ENCODE measurements around the gene INO80B. TPM values are rescaled to one million over a fixed set of nuclear protein-coding genes. Genes with fewer than 3 reads are reported as not detected.

INO80B gene
- total RNA-seq, 5 donors from 2014 or later (not counting 1 experiment from before 2014, with no cell fraction given): 44.5 to 70.8 (median 68.4) TPM

- Mint-ChIP-seq H3K27ac (peak overlapping the region in 1 of 2 donors; percentile 11), H3K9me3 (no peaks in the 10 kb centered on the region)
- 84% methylated on average over 13 of the region's 19 CpGs for WGBS (ENCODE audit: insufficient coverage)
Measured at GRCh38 chr2:74496997-74497776, 42.3 kb downstream of the INO80B start.

GRCh38 chr2:74497777-74498499 lies 43.1 kb downstream of the INO80B start:
- Histone ChIP-seq H3K27me3 (replicated peaks in 1 of 2; ENCODE audit: control insufficient read depth in 2 of 2, extremely low read depth in 1 of 2, insufficient read depth in 2 of 2, low read length in 1 of 2) (peaks cover 16 to 56% of the 10 kb centered on the region in 2 experiments), H3K4me1 (ENCODE audit: control insufficient read depth in 1 of 2, extremely low read depth in 1 of 2, insufficient read depth in 2 of 2, low read length in 2 of 2) (peaks cover 6 to 40% of the 10 kb centered on the region in 2 experiments), H3K36me3 (ENCODE audit: control insufficient read depth in 2 of 2, extremely low read depth in 1 of 2, insufficient read depth in 1 of 2, low read length in 1 of 2) (peaks cover 2 to 12% of the 10 kb centered on the region in 2 donors), H3K9me3 (no peaks in the 10 kb centered on the region), H3K27ac (ENCODE audit: low read length) (no peak overlapping the region), H3K4me3 (ENCODE audit: control insufficient read depth in 1 of 2, extremely low read depth in 1 of 2, low read length in 1 of 2) (peak overlapping the region; percentile 48 to 64)
- Mint-ChIP-seq H3K27me3 (peaks cover 39 to 49% of the 10 kb centered on the region in 2 donors), H3K4me1 (peaks cover 25 to 38% (median 32%) of the 10 kb centered on the region in 3 donors), H3K27ac (peak overlapping the region in 1 of 2 donors; percentile 52), H3K36me3 (peaks cover 12% of the 10 kb centered on the region), H3K9me3 (no peaks in the 10 kb centered on the region), H3K4me3 (peak overlapping the region; percentile 76 to 82 (median 81))
- peak in 3 of 4 experiments; percentile 38 to 62 (median 43) for ATAC-seq (replicated peaks in 1 of 4)
- 7% methylated on average over 59 of the region's 61 CpGs for WGBS (ENCODE audit: insufficient coverage)
- ChIA-PET POLR2A (no interaction called here), CTCF (interaction anchor here in 1 of 2 donors (0.6 kb wide), 1 partner anchor 518 kb away, joined by 3 read pairs; no protein-coding TSS in a partner anchor)
- DNase-seq: peak in 1 of 35 experiments; percentile 54

More at GRCh38 chr2:74496997-74497776, 42.3 kb downstream of the INO80B start:
- Histone ChIP-seq H3K27me3 (replicated peaks in 1 of 2; ENCODE audit: control insufficient read depth in 2 of 2, extremely low read depth in 1 of 2, insufficient read depth in 2 of 2, low read length in 1 of 2) (peaks cover 14 to 49% of the 10 kb centered on the region in 2 experiments), H3K36me3 (ENCODE audit: control insufficient read depth in 2 of 2, extremely low read depth in 1 of 2, insufficient read depth in 1 of 2, low read length in 1 of 2) (peaks cover 9 to 19% of the 10 kb centered on the region in 2 donors), H3K4me3 (ENCODE audit: control insufficient read depth in 1 of 2, extremely low read depth in 1 of 2, low read length in 1 of 2) (peak overlapping the region; percentile 48 to 64), H3K27ac (ENCODE audit: low read length) (no peak overlapping the region), H3K4me1 (ENCODE audit: control insufficient read depth in 1 of 2, extremely low read depth in 1 of 2, insufficient read depth in 2 of 2, low read length in 2 of 2) (peaks cover 6 to 33% of the 10 kb centered on the region in 2 experiments), H3K9me3 (no peaks in the 10 kb centered on the region)
- peaks cover 33 to 43% of the 10 kb centered on the region in 2 donors for H3K27me3 Mint-ChIP-seq
- peaks cover 19% of the 10 kb centered on the region for H3K36me3 Mint-ChIP-seq
- peak overlapping the region; percentile 76 to 82 (median 81) for H3K4me3 Mint-ChIP-seq
- ATAC-seq (replicated peaks in 1 of 4): no peak
- ChIA-PET CTCF (no interaction called here), POLR2A (no interaction called here)
- peaks cover 25 to 31% (median 27%) of the 10 kb centered on the region in 3 donors for H3K4me1 Mint-ChIP-seq
- no peak for DNase-seq

GRCh38 chr2:74498500-74499266 lies 43.8 kb downstream of the INO80B start:
- Histone ChIP-seq H3K4me1 (ENCODE audit: control insufficient read depth in 1 of 2, extremely low read depth in 1 of 2, insufficient read depth in 2 of 2, low read length in 2 of 2) (peaks cover 6 to 48% of the 10 kb centered on the region in 2 experiments), H3K9me3 (no peaks in the 10 kb centered on the region), H3K27ac (ENCODE audit: low read length) (no peak overlapping the region), H3K27me3 (replicated peaks in 1 of 2; ENCODE audit: control insufficient read depth in 2 of 2, extremely low read depth in 1 of 2, insufficient read depth in 2 of 2, low read length in 1 of 2) (peaks cover 17 to 64% of the 10 kb centered on the region in 2 experiments), H3K4me3 (ENCODE audit: control insufficient read depth in 1 of 2, extremely low read depth in 1 of 2, low read length in 1 of 2) (peak overlapping the region; percentile 48 to 61), H3K36me3 (ENCODE audit: control insufficient read depth in 2 of 2, extremely low read depth in 1 of 2, insufficient read depth in 1 of 2, low read length in 1 of 2) (peaks cover 0 to 4% of the 10 kb centered on the region in 2 donors)
- Mint-ChIP-seq H3K27ac (peak overlapping the region in 1 of 2 donors; percentile 52), H3K36me3 (peaks cover 7% of the 10 kb centered on the region), H3K27me3 (peaks cover 39 to 56% of the 10 kb centered on the region in 2 donors), H3K9me3 (no peaks in the 10 kb centered on the region), H3K4me1 (peaks cover 25 to 44% (median 40%) of the 10 kb centered on the region in 3 donors), H3K4me3 (peak overlapping the region; percentile 76 to 82 (median 81))
- WGBS (ENCODE audit: insufficient coverage): 2% methylated on average over 39 of the region's 41 CpGs
- ATAC-seq (replicated peaks in 1 of 4) (peak; percentile 23 to 41 (median 30)), DNase-seq (peak in 2 of 35 experiments; percentile 15 to 27)
- ChIA-PET POLR2A (interaction anchor here in 1 of 2 donors (0.6 kb wide), 1 partner anchor 25 kb away, joined by 3 read pairs; no protein-coding TSS in a partner anchor), CTCF (interaction anchor here in 1 of 2 donors (0.6 kb wide), 1 partner anchor 519 kb away, joined by 3 read pairs; no protein-coding TSS in a partner anchor)

GRCh38 chr2:74499267-74499939 lies 44.5 kb downstream of the INO80B start, which contains the start of gene LBX2:
LBX2 (minus strand) TSS chr2:74499603; CDS start chr2:74499537, 66 bp downstream.
- Histone ChIP-seq H3K9me3 (no peaks in the 10 kb centered on the region), H3K27ac (ENCODE audit: low read length) (no peak within 1 kb of the TSS), H3K4me3 (ENCODE audit: control insufficient read depth in 1 of 2, extremely low read depth in 1 of 2, low read length in 1 of 2) (peak within 1 kb of the TSS; percentile 48 to 61), H3K27me3 (replicated peaks in 1 of 2; ENCODE audit: control insufficient read depth in 2 of 2, extremely low read depth in 1 of 2, insufficient read depth in 2 of 2, low read length in 1 of 2) (peaks cover 23 to 71% of the 10 kb centered on the region in 2 experiments), H3K4me1 (ENCODE audit: control insufficient read depth in 1 of 2, extremely low read depth in 1 of 2, insufficient read depth in 2 of 2, low read length in 2 of 2) (peaks cover 6 to 54% of the 10 kb centered on the region in 2 experiments), H3K36me3 (ENCODE audit: control insufficient read depth in 2 of 2, extremely low read depth in 1 of 2, insufficient read depth in 1 of 2, low read length in 1 of 2) (no peaks in the 10 kb centered on the region)
- H3K27ac Mint-ChIP-seq: peak within 1 kb of the TSS in 1 of 2 donors; percentile 52
- ATAC-seq (replicated peaks in 1 of 4) (peak in 2 of 4 experiments; percentile 22 to 40), DNase-seq (peak in 2 of 35 experiments; percentile 22 to 38)
- H3K9me3 Mint-ChIP-seq: no peaks in the 10 kb centered on the region
- CTCF ChIA-PET: interaction anchor here (1.0 to 1.4 kb wide), 2 partner anchors 88 to 671 kb away, joined by 3 read pairs; no protein-coding TSS in a partner anchor
- peaks cover 44 to 63% of the 10 kb centered on the region in 2 donors for H3K27me3 Mint-ChIP-seq
- POLR2A ChIA-PET: interaction anchor here in 1 of 2 donors (0.6 kb wide), 1 partner anchor 25 kb away, joined by 3 read pairs; no protein-coding TSS in a partner anchor
- H3K4me1 Mint-ChIP-seq: peaks cover 31 to 51% (median 46%) of the 10 kb centered on the region in 3 donors
- H3K4me3 Mint-ChIP-seq: peak within 1 kb of the TSS; percentile 76 to 82 (median 81)
- 12% methylated on average over 56 of the region's 65 CpGs for WGBS (ENCODE audit: insufficient coverage)
- H3K36me3 Mint-ChIP-seq: peaks cover 5% of the 10 kb centered on the region

GRCh38 chr2:74499940-74500577 lies 45.2 kb downstream of the INO80B start:
- Histone ChIP-seq H3K4me1 (ENCODE audit: control insufficient read depth in 1 of 2, extremely low read depth in 1 of 2, insufficient read depth in 2 of 2, low read length in 2 of 2) (peaks cover 6 to 54% of the 10 kb centered on the region in 2 experiments), H3K27me3 (replicated peaks in 1 of 2; ENCODE audit: control insufficient read depth in 2 of 2, extremely low read depth in 1 of 2, insufficient read depth in 2 of 2, low read length in 1 of 2) (peaks cover 23 to 76% of the 10 kb centered on the region in 2 experiments), H3K9me3 (no peaks in the 10 kb centered on the region), H3K27ac (ENCODE audit: low read length) (no peak overlapping the region), H3K4me3 (ENCODE audit: control insufficient read depth in 1 of 2, extremely low read depth in 1 of 2, low read length in 1 of 2) (no peak overlapping the region), H3K36me3 (ENCODE audit: control insufficient read depth in 2 of 2, extremely low read depth in 1 of 2, insufficient read depth in 1 of 2, low read length in 1 of 2) (peaks cover under 1 to 5% of the 10 kb centered on the region in 2 donors)
- no peak for DNase-seq
- WGBS (ENCODE audit: insufficient coverage): 63% methylated on average over 10 of the region's 15 CpGs
- POLR2A ChIA-PET: no interaction called here
- no peak overlapping the region for H3K27ac Mint-ChIP-seq
- H3K9me3 Mint-ChIP-seq: no peaks in the 10 kb centered on the region
- H3K4me1 Mint-ChIP-seq: peaks cover 37 to 58% (median 51%) of the 10 kb centered on the region in 3 donors
- no peak for ATAC-seq (replicated peaks in 1 of 4)
- peaks cover 51 to 70% of the 10 kb centered on the region in 2 donors for H3K27me3 Mint-ChIP-seq
- peaks cover 12% of the 10 kb centered on the region for H3K36me3 Mint-ChIP-seq
- peak overlapping the region in 2 of 3 donors; percentile 13 to 82 for H3K4me3 Mint-ChIP-seq
- CTCF ChIA-PET: interaction anchor here (1.0 to 1.4 kb wide), 2 partner anchors 87 to 672 kb away, joined by 3 read pairs; no protein-coding TSS in a partner anchor
